ENCODE results near the gene TPM1.

GRCh38 chr15:63076714-63077046 lies 34.1 kb downstream of the TPM1 start:
- TF ChIP-seq SIN3A (IDR thresholded peaks at IDR 0.05; ENCODE audit: borderline replicate concordance, insufficient read depth, low read length) (no peak), REST (IDR thresholded peaks at IDR 0.05; ENCODE audit: insufficient read depth in 1 of 2, low read depth in 2 of 2, low read length in 2 of 2) (no peak), FOXP2 (optimal IDR thresholded peaks at IDR 0.05; ENCODE audit: borderline replicate concordance, extremely low read depth, extremely low read length, insufficient read depth) (no peak), POLR2AphosphoS5 (IDR thresholded peaks at IDR 0.05; ENCODE audit: low read depth, low read length) (no peak), TAF1 (IDR thresholded peaks at IDR 0.05; ENCODE audit: borderline replicate concordance, insufficient read depth, low read length) (no peak)

Data from PFSK-1 (cell line).